ENCODE measurements around the gene DIO3. TPM values are rescaled to one million over a fixed set of nuclear protein-coding genes. Genes with fewer than 3 reads are reported as not detected.

DIO3 gene
- total RNA-seq, 1 experiment from 2014 or later = 4.4 TPM

DNA sequence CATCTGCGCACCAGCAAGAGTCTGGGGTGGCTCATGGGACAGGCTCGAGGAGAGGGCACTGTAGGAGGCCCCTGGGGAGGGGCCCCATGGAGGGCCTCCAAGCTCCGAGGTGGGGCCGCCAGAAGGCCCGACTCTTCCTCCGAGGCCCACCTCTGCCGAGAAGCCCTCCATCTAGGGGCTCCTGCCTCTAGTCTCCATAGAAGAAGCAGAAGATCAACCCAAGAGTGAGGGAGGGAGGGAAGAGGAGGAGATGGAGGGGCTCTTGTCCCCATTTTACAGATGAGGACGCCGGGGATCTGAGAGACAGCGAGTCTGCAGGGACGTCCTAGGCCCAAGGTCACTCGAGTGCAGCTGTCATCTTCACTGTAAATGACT, 41.2 kb downstream of the DIO3 start:
- TF ChIP-seq POLR2AphosphoS5 (IDR thresholded peaks at IDR 0.05; ENCODE audit: low read depth, low read length) = no peak
- no peak for TF ChIP-seq SIN3A (IDR thresholded peaks at IDR 0.05; ENCODE audit: borderline replicate concordance, insufficient read depth, low read depth, low read length)
- TF ChIP-seq REST (IDR thresholded peaks at IDR 0.05; ENCODE audit: insufficient read depth in 1 of 2, low read depth in 2 of 2, low read length in 1 of 2) = no peak
- no peak for TF ChIP-seq CTCF (IDR thresholded peaks at IDR 0.05)
- no peak for TF ChIP-seq TCF7L2 (IDR thresholded peaks at IDR 0.05; ENCODE audit: low read depth, low read length)
- CTCF ChIA-PET = no interaction called here
- intact Hi-C loops (cut with micrococcal nuclease; ENCODE audit: unreplicated experiment) = no loop called here
- ATAC-seq (no peak), DNase-seq (ENCODE audit: low read depth, low spot score) (no peak)
- POLR2A ChIA-PET = no interaction called here
- Histone ChIP-seq H3K4me1 (ENCODE audit: control insufficient read depth, insufficient read depth, low read length) (no peaks in the 10 kb centered on the region), H3K27ac (ENCODE audit: low read length) (no peak overlapping the region), H3K36me3 (ENCODE audit: control insufficient read depth, insufficient read depth, low read length) (no peaks in the 10 kb centered on the region), H3K9me3 (ENCODE audit: control insufficient read depth, insufficient read depth, low read depth, low read length) (no peaks in the 10 kb centered on the region), H3K27me3 (ENCODE audit: control insufficient read depth, insufficient read depth, low read length) (0 out of 2 replicates have a peak, but pooled peaks cover 5% of the 10 kb centered on the region), H3K4me3 (ENCODE audit: low read depth in 2 of 2, low read length in 2 of 2) (no peak overlapping the region)
- BruUV-seq (replicated peaks) = no TSS peak
- in situ Hi-C loops (cut with HindIII; ENCODE audit: low pct_unique_long_range_greater_than_20kb, low sequenced_read_pairs) = no loop called here

- no TSS peak for BruUV-seq (replicated peaks)
- intact Hi-C loops (cut with micrococcal nuclease; ENCODE audit: unreplicated experiment) (no loop called here), in situ Hi-C loops (cut with HindIII; ENCODE audit: low pct_unique_long_range_greater_than_20kb, low sequenced_read_pairs) (no loop called here)
- DNase-seq (ENCODE audit: low read depth, low spot score) = no peak
- H3K9me3 ChIP-seq (ENCODE audit: control insufficient read depth, insufficient read depth, low read depth, low read length) = no peaks in the 10 kb centered on the region
- H3K4me3 ChIP-seq (ENCODE audit: low read depth in 2 of 2, low read length in 2 of 2) = no peak overlapping the region
- H3K27ac ChIP-seq (ENCODE audit: low read length) = no peak overlapping the region
- no peak for ATAC-seq
- H3K27me3 ChIP-seq (ENCODE audit: control insufficient read depth, insufficient read depth, low read length) = peaks cover 5% of the 10 kb centered on the region; the same call in 1 of the 2 replicates
- TF ChIP-seq SIN3A (IDR thresholded peaks at IDR 0.05; ENCODE audit: borderline replicate concordance, insufficient read depth, low read depth, low read length) = no peak
- no peak for TF ChIP-seq POLR2AphosphoS5 (IDR thresholded peaks at IDR 0.05; ENCODE audit: low read depth, low read length)
- no peak for TF ChIP-seq CTCF (IDR thresholded peaks at IDR 0.05)
- no peak for TF ChIP-seq REST (IDR thresholded peaks at IDR 0.05; ENCODE audit: insufficient read depth in 1 of 2, low read depth in 2 of 2, low read length in 1 of 2)
- TF ChIP-seq TCF7L2 (IDR thresholded peaks at IDR 0.05; ENCODE audit: low read depth, low read length) = no peak
- POLR2A ChIA-PET = no interaction called here
- no peaks in the 10 kb centered on the region for H3K36me3 ChIP-seq (ENCODE audit: control insufficient read depth, insufficient read depth, low read length)
- no peaks in the 10 kb centered on the region for H3K4me1 ChIP-seq (ENCODE audit: control insufficient read depth, insufficient read depth, low read length)
- CTCF ChIA-PET = no interaction called here
These were observed 41.8 kb downstream of the DIO3 start for GRCh38 chr14:101603096-101603495.
